Adrenal gland (tissue), 5 donors: ENCODE results near the gene SLIT3.

Experiments used
- POLR2A ChIP-seq, 2 donors: fragments of 450-650 bp; IDR thresholded peaks; one replicate each; pipeline ENCODE4 v1.6.1; 2017; ENCODE audit warnings: antibody characterized with exemption in 2 of 2, mild to moderate bottlenecking in 2 of 2, moderate library complexity in 1 of 2
- TF ChIP-seq, protein P1 (sequence below), 6 experiments: fragments of 450-650 bp in 4 of 6; fragments of 200-600 bp in 2 of 6; sonication (generic) in 1 of 6; IDR thresholded peaks; 1 replicate in 5 of 6; 2 replicates in 1 of 6; pipeline versions ENCODE4 v1.5.1 to v1.8.0; 2016 to 2021; ENCODE audit warnings: antibody characterized with exemption in 6 of 6, mild to moderate bottlenecking in 2 of 6, moderate library complexity in 1 of 6
- donor health status: DM: no; HTN: no; CAD: no.

GRCh38 chr5:168686837-168687236 lies 614.1 kb downstream of the SLIT3 start:
- TF ChIP-seq, protein P1, sequence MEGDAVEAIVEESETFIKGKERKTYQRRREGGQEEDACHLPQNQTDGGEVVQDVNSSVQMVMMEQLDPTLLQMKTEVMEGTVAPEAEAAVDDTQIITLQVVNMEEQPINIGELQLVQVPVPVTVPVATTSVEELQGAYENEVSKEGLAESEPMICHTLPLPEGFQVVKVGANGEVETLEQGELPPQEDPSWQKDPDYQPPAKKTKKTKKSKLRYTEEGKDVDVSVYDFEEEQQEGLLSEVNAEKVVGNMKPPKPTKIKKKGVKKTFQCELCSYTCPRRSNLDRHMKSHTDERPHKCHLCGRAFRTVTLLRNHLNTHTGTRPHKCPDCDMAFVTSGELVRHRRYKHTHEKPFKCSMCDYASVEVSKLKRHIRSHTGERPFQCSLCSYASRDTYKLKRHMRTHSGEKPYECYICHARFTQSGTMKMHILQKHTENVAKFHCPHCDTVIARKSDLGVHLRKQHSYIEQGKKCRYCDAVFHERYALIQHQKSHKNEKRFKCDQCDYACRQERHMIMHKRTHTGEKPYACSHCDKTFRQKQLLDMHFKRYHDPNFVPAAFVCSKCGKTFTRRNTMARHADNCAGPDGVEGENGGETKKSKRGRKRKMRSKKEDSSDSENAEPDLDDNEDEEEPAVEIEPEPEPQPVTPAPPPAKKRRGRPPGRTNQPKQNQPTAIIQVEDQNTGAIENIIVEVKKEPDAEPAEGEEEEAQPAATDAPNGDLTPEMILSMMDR (IDR thresholded peaks at IDR 0.05) = no peak
- no peak for TF ChIP-seq POLR2A (IDR thresholded peaks at IDR 0.05)
